Epidermal melanocyte (primary cell): ENCODE results near the gene ADAMTS16.

Source experiments
- DNase-seq: peaks from one replicate; pipeline ENCODE4 v3.0.0; 2011; ENCODE audit warnings: low spot score; ENCODE audit not compliant: insufficient read length

Gene ADAMTS16

DNA sequence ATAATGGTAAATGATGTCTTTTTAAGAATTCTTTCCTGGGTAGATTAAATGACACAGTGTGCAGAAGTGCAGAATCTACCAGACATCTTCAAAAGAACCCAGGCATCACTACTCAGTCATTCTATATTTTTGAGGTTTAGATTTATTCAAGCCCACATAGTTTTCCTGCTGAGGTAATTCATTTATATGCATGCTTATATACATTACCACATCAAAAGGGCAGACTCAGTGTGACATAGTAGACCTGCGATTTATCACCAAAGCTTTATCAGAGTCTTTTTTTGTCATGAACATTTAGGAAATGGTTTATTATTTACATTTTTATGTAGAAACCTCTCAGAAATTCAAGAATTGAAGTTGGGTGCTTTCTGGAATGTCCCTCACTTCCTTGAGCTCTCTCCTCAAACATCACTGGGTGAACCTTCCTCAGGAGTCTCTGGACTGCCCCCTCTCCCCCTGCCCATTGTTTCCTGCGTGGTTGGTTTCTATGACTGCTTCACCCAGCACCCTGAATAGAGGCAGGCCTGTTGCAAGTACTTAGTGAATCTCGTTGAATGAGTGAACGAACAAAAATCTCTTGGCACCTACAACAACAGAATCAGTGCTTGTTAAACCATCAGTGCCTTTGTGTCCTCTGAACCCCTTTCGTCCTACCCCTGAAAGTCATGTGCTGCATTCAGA, 42.5 kb downstream of the ADAMTS16 start:
- no peak for DNase-seq

DNA sequence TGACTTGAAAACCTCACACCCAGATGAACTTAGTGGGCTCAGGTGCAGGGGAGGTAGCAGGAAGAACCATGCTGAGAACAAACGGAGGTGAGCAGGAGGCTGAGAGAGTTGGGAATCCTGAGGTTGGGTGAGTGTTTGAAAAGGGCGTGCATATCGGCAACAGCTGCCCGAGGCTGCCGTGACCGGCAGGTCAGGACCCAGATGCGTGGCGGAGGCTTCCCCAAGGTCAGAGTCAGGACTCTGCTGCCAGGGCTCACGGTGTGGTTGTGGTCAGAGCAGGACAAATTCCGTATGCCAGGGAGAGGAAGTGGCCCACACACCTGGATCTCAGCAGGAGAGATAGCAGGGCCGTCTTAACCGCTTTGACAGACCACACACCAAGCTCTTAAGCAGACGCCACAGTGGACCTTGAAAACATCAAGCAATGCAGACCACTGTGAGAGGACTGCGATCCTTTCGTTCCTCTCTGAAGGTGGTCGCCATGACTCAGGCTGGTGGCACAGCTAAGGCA, 43.1 kb downstream of the ADAMTS16 start:
- no peak for DNase-seq

DNA sequence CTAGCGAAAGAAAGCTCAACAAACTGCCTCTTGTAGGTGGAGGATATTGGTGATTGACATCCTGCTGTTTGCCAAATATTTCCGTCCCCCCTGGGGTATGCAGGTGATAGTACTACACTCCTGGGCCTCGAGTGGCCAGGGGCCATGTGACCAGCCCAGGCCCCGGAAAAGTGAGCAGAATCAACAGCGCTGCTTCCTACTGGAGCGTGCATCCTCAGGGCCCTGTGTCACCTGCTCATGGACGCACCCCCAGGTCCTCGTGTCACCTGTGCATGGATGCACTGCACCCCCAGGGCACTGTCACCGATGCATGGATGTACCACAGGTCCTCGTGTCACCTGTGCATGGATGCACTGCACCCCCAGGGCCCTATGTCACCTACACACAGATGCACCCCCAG, 43.8 kb downstream of the ADAMTS16 start:
- DNase-seq, result no peak

DNA sequence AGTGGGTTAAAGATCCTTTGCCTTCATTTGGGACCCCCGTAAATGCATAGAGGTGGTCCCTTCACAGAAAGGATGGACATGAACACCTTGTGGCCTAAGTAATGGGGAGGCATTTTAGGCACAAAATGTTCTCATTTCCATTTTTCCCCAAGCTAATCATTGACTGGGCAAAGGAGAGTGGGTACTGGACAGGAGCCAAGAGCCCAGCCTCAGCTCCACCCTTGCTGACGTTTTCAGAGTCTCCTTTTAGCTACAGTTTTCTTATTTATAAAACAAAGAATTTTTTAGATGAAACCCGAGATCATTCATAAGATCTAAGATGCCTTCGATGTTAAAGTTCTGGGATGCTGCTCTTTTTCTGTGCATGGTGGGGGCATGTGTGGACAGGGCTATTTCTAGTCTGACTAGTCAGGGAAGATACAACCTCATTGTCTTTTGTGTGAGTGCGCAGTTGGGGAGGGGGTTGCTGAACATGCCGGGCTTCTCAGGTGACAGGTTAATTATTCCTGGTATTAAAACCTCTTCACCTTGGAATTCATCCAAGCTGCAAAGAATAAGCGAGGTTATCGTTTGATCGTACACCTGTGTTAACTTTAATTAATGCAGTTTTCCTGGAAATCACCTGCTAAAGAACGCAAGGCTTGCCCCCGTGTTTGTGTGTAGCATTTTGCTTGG, 48.4 kb downstream of the ADAMTS16 start:
- DNase-seq, result no peak

DNA sequence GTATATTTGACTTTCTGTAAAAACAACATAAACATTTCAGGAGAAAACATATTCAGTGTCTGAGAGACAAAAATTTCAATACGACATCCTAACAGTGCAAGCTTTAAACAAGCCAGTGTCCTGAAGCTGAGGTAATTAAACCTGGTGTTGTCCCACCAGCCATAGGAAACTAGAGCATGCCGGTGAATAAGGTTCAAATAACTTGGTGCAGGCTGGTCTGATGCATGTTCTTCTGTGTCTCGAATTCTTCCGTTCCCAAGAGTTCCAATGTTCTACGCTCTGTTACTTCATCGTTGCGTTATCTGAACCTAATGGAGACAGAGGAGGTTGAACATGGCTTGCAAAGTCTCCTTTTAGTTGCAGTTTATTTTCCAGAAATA, 48.9 kb downstream of the ADAMTS16 start:
- DNase-seq, result no peak

DNA sequence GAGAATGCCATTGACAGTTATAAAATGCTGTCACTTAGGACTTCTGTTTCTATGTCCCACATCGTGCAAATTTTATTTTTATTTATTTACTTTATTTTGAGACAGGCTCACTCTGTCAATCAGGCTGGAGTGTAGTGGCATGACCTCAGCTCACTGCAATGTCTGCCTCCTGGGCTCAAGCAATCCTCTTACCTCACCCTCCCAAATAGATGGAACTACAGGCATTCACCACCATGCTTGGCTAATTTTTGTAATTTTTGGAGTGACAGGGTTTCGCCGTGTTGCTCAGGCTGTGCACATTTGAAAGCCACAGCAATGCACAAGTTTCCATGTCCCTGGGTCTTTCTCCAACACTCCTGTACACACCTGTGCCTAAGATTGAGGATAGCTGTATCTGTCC, 51.8 kb downstream of the ADAMTS16 start:
- DNase-seq, result no peak

DNA sequence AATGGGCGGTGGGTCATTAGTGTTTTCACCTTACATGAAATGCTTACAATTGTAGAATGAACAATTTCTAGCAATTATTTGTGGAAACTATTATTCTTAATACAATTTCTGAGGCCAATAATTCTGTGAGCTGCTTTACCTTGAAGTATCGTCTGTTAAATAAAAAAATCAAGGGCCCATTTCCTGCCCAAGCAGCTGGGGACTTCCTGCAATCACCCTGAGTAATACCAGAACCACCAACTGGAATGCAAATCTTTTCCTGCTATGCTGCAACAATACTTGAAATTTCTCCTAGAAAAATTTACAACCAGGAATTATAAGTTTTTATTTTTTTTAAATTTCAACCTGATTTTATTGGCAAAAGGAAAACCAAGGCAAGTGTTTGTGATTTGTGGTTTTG, 52.6 kb downstream of the ADAMTS16 start:
- no peak for DNase-seq

DNA sequence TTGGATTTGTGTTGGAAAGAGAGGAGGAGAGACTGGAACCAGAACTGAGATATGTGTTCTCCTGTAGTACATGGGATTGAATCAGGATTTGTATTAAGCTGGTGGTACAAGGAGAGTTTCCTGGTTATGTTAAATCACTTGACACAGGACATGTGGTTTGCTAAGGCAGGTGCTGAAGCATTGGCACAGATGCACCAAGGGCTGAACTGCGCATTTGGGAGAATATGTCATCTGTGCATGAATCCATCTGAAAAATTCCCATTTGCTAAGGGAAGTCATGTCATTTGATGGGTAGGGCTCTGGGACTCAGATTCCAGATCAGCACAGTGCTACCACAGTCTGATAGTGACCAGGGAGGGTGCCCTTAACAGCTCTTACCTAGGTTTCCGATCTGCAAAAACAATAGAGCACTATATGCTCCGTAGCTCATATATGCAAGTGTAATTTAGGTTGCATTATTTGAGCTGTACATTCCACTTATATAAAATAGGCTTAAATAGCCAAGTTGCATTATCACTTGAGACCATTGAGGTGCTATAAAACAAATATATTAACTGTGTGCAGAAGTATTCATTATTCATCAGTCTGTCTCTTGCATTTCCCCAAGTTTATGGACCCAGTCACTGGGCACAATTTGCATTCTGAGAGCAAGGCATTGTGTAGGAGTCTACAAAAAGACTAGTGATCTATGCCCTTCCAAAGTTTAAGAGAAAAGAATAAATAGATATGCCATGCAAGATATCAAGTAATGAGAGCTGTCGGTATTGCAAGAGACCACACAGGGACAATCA, 55.2 kb downstream of the ADAMTS16 start:
- no peak for DNase-seq

DNA sequence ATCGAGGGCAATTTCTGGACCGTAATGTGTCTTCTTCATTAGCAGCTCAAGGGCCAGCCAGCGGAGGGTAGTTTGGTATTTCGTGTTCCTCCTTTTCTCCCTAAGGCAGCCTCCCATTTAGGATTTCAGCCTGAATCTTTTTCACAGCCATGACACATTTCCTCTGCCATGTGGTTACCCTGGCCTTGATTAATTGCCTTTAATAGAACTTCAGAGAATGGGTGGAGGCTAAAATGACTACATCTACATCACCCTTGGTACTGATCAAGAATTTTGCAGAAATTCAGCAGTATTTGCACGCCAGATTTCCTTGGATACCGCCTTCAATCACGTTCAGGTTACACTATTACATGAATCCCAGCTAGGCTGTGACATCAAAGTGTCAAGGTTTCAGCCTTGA, 58.0 kb downstream of the ADAMTS16 start:
- no peak for DNase-seq

DNA sequence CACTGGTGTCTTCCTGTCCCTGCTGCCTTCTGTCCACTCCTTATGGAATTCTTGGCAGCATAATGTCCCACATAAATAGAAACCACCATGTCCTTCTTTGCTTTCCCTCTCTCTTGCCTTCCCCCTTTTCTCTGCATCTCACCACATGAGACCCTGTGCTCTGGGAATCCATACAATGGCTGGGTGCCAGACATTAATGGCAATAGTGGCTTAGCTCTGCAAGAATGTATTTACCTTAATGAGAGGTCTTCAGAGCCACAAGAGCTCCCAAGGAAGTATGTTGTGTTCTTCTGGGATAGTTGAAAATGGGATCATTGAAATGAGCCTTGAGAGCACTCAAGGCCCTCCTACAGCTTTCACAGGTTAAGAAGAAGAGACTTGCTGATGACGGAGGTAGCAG, 58.7 kb downstream of the ADAMTS16 start:
- no peak for DNase-seq

DNA sequence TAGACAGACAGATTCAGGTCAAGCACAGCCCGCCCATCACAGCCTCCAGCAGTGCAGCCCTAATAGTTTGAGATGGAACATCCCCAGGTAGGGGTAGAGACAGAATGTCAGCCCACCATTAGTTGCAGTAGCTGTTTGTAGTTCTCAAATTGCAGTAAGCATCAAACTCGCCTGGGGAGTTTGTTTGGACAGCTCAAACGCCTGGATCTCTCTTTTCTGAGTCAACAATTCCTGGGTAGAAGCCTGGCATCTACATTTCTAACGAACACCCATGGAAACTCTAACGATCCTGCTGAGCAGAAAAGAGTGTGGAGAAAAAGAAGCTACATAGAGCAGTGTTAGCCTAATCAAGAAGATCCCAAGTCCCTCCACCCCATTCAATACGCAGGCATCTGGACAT, 59.4 kb downstream of the ADAMTS16 start:
- DNase-seq, result no peak

DNA sequence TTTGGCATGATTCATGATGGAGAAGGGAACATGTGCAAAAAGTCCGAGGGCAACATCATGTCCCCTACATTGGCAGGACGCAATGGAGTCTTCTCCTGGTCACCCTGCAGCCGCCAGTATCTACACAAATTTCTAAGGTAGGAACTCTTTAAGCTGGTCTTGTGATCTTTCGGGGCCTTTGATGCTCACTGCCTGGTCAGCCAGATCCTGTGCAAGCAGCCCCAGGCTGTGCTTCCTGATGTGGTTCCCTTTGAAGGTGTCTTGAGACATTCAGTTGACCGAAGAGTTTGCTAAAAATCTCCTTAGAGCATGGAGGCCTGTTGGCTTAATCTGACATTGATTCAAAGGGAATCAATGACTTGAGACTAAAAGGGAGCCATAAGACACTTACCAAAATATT, 60.0 kb downstream of the ADAMTS16 start:
- no peak for DNase-seq

DNA sequence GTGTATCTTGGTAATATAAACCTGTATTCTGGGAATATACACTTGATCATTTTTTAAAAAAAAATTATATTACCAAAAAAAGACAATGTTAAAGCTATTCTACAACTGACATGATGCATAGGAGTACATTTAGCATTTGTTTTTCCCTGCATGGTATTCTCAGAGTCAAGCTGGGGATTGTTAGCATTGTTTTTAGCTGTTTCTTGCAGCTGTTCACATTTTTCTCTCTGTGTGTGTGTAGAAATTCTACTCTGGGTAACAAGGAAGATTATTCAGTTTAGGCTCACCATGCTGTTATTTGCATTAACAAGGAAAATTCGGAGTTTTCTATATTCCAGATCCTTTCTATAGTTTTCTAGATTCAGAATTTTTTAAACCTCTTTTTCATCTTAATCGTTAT, 62.2 kb downstream of the ADAMTS16 start:
- DNase-seq, result no peak

DNA sequence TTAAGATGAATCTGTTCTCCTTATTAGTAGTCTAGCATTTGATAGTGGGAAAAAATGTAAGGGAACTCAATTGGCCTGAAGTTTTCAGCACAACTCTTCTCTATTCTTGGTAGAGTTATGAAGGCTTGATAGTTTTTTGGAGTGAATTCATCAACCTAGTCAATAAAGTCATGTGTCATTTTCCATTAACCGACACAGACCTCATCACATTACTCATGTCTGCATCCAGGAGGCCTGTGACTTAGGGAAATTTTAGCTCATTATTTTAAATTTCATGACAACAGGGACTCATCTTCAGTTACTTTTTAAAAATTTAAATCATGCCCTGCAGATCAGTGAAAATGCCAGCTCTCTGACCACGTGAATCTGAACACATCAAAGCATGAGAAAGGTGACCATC, 63.3 kb downstream of the ADAMTS16 start:
- DNase-seq, result no peak

DNA sequence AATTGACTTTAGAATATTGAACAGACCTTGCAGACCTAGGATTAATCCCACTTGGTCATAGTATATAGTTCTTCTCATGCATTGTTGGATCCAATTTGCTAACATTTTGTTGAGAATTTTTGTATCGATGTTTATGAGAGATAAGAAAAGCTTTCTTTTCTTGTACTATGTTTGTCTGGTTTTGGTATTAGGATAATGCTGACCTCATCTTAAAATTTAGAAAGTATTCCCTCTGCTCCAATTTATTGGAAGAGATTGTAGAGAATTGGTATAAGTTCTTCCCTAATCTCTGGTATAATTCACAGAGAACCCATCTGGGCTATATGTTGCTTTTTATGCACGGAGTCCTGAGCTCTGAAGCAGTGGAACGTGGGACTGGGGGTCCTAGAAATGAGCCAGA, 67.7 kb downstream of the ADAMTS16 start:
- no peak for DNase-seq

DNA sequence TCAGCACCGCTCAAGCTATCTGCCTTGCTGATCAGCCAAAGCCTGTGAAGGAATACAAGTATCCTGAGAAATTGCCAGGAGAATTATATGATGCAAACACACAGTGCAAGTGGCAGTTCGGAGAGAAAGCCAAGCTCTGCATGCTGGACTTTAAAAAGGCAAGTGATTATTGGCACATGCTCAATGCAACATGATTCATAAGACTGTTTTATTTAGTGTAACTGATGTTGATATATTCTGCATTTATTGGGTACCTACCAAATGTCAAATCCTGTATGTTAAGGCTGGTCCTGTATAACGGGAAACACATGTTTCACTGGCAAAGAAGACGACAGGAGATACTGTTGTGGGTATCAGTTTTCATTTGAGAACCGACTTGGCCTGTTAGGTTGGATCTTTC, 69.0 kb downstream of the ADAMTS16 start:
- no peak for DNase-seq

DNA sequence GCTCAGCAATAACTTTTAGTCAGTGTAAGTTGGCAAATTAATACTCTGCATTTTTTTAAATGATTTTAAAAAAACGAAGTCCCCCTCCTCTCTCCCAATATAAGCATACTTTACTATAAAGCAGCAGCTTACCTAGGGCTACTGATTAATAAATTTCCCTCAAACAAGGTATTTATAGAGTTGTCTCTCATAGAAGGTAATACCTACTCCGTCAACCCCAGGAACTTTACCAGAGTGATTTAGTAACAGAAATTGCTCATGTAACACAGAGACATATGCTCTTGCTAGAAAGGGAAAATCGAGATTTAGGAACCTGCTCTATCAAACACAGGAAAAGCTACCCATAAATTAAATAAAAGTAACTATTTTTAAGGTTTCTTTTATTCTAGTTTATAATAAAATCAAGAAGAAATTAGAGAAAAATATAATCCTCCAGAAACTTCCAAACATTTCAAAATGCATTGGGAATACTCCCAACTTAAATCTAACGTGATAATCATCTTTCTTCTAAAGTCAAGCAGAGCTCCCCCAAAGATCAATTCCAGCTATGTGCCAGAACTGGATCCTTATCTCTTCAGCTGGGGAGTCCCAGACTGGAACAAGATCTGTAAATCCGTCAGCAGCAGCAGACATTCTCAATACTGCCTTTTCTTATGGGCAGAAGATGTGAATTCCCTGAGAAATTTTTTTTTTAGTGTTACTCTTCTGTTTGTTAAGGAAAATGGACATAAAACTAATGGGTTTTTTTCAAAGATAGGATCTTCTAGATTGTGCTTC, 69.6 kb downstream of the ADAMTS16 start:
- DNase-seq, result no peak

DNA sequence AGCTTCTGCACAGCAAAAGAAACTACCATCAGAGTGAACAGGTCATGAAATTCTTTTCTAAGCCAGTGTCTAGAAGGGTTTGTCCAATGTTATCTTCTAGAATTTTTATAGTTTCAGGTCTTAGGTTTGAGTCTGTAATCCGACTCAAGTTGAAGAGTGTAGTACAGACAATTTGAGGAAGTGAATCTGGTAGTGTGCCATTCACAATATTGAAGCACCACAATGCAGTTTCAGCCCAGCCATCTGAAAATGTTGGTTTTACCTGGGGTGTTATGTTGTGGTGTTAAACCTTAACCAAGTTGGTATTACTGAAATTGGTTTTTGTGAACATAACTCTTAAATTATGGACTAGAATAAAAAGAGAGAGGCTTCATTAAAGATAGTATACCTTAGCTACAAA, 77.2 kb downstream of the ADAMTS16 start:
- no peak for DNase-seq

DNA sequence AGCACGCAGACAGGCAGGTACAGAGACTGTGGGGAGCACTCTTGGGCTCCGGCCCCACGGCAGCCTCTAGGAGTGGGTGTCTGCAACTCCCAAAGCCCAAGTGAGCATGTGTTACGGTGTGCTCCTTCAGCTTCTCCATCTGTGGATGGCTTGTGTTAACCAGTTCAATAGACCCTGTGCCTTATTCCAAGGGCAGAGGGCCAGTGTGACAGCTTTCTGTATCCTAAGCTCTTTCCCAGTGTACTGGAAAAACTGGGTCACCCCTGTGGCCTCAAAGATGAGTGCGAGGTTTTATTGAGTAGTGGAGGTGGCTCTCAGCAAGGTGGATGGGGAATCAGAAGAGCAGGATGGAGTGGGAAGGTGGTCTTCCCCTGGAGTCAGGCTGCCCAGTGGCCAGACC, 78.3 kb downstream of the ADAMTS16 start:
- DNase-seq, result no peak

DNA sequence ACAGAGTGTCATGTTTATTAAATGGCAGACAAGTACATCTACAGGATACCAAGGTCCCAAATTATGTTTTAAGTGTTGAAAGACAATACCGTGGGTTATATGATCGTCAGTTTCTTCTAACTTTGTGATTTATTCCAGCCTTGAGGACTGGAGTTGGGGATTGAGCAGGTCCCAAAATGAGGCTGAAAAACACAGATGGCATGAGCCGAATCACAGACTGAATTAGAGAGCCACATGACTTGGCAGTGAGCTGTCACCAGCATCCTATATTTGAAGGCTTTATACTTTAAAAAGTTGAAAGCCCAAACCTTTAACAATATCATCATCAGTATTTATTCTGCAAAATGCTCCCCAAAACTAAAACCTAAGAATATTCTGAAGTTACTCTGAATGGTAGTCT, 79.4 kb downstream of the ADAMTS16 start:
- no peak for DNase-seq

DNA sequence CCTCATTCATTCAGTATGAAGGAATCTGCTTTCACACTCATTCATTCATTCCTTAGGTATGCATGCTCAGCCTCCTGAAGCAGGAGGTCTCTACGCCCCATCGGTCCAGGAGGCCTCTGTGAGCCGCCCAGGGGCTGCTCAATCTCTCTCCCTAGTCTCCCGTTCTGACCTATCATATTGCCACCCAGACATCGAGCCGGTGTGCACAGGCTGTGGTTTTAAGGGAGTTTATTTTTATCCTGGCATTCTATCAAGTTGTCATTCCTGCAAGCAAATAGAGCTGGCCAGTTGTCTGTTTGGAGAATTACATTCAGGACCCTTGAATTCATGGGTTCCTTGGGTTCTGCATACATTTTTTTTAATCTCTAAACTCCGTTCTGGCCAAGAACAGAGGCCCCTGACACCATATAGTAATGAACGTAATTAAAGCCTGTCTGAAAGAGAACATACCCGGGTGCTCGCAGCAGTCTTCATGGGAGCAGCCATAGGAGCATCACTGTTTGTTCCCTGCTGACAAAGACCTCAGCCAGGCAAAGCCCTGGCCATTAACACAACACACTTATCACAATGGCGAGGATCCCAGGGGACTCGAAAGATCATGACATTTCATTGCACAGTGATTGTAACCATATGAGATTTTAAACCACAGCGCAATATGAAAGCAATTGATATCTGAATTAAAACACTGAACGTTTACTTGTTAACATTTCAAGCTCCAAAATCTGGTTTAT, 80.9 kb downstream of the ADAMTS16 start:
- DNase-seq, result no peak
